Subcutaneous adipose tissue (tissue), 4 donors: Measurements from ENCODE around the gene RAD51B. TPM values are rescaled to one million over a fixed set of nuclear protein-coding genes. Genes with fewer than 3 reads are reported as not detected.

Experiments
- total RNA-seq, 4 donors: library from RNA; depleted of rRNA; stranded (reverse); fragments of >200 nt; gene quantifications; one replicate each; pipeline ENCODE4 v1.1.0, GENCODE V29; 2016
- TF ChIP-seq, protein P1 (sequence below): fragments of 450-650 bp; IDR thresholded peaks from one replicate; pipeline ENCODE4 v1.5.1; 2016; ENCODE audit warnings: low read depth, mild to moderate bottlenecking, control low read depth, antibody characterized with exemption, moderate library complexity

The RAD51B gene
- total RNA-seq, 4 donors from 2014 or later: 9.7 to 24.1 (median 16.7) TPM

DNA sequence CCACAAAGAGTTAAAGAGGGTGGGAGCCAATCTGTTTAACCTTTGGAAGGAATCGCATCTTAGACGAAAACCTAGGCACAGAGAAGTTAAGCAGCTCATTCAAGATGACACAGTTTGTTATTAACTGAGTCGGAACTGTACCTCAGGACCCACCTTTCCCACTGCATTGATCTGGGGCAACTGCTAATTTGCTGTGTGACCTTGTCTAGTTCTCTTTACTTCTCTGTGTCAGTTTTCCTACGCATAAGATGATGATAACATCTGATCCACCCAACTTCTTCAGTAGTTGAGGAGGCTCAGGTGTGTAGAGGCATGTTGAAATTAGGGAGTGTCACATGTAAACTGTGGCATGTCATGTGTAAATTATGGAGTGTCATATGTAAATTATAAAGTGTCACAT is 787.1 kb downstream of the RAD51B start:
- TF ChIP-seq, protein P1, sequence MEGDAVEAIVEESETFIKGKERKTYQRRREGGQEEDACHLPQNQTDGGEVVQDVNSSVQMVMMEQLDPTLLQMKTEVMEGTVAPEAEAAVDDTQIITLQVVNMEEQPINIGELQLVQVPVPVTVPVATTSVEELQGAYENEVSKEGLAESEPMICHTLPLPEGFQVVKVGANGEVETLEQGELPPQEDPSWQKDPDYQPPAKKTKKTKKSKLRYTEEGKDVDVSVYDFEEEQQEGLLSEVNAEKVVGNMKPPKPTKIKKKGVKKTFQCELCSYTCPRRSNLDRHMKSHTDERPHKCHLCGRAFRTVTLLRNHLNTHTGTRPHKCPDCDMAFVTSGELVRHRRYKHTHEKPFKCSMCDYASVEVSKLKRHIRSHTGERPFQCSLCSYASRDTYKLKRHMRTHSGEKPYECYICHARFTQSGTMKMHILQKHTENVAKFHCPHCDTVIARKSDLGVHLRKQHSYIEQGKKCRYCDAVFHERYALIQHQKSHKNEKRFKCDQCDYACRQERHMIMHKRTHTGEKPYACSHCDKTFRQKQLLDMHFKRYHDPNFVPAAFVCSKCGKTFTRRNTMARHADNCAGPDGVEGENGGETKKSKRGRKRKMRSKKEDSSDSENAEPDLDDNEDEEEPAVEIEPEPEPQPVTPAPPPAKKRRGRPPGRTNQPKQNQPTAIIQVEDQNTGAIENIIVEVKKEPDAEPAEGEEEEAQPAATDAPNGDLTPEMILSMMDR: no peak

DNA sequence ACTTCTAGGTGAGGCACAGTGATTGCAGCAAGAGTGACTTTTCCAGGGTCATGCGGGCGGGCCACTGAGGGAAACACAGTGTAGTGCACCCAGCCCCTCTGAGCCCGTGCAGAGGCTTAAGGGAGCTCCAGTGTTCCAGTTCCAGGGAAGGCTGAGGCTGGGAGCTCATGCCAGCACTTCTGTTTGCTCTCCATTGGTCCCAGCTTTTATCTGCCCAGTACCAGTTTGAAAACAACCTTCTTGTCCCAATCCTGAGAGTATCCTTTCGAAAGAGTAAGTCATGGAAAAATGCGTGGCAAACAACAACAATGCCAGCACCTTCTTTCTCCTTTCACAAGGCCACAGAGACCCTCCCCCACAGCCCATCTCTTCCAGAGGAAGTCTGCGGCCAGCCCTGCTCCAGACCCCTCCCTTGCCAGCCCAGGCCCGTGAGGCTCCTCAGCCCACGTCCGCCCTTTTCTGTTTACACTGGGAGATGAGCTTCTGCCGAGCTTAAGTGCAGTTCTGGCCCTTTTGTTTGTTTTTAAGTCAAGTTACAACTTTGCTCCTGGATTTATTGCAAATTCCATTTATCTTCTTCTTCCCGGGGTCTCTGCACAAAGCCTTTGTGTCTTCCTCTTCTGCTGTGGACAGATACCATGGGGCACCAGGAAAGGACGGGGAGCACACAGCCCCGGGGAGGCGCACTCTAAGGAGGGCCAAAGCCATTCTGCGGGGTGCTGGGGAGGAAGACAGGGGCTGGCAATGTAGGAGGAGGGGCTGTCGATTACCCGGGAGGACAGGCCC is 787.7 kb downstream of the RAD51B start:
- TF ChIP-seq, protein P1: no peak

DNA sequence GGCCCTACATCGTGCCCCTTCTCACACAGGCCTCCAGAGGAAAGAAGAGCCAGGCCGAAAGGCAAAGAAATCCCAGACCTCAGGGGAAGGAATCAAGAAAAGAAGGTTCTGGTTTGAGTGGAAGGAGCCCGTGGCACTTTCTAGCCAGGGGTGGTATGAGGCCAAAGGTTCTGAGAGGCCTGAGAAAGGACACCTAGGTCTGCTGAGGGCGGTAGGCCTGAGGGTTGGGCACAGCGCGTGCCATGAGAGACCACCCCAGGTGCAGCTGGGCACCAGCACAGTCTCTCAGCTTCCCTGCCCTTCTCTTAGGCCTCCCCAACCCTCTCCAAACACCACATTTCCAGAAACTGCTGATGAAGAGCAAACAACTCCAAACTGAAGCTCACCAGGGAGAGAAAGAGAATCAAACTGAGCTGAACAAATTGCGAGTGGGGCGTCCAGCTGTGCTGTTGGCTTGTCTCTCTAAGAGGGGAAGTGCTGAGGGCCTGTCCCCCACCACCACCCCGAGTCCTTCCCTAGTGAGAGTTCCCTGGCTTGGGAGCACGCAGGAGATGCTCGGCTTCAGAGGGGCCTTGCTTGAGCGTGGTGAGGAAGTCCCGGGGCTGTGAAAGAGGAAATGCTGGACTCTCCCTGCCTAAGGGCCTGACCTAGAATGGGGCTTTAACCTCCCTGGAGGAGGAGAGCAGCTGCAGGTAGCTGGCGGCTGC is 788.4 kb downstream of the RAD51B start:
- TF ChIP-seq, protein P1: no peak

DNA sequence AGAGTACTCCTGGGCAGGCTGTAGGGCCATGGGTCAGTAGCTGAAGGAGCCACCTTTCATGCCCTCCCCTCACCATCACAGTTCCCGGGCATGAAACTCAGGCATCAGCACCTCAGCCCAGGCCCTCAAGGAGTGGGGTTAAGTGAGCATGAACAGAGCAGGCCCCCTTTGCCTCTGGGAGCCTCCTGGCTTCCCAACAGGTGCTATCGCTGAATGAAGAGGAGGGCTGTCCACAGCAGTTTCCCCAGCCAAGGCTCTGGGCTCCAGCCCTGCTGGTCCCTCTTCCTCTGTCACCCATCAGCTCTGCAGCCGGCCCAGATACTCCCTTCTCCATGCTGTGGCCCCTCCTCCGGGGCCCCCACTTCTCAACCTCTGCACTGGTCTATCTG is 789.0 kb downstream of the RAD51B start:
- TF ChIP-seq, protein P1: no peak

DNA sequence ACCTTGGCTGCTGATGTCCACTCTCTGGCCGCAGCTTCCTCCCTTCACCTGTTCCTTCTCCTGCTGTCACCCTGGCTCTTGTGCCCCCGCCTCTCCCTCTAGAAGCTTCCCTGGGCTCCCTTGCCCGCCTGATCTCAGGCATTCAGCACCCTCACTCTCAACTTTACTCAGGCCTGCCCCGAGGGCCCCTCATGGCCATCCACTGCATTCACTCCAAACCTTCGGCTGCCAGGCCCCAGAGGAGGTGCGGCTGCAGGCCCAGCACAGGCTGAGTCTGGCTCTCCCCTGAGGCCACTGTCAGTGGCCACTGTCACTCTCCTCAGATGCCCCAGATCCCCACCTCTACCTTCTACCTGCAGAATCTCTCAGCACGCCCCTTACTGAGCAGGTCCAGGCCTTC is 789.4 kb downstream of the RAD51B start:
- TF ChIP-seq, protein P1: no peak

DNA sequence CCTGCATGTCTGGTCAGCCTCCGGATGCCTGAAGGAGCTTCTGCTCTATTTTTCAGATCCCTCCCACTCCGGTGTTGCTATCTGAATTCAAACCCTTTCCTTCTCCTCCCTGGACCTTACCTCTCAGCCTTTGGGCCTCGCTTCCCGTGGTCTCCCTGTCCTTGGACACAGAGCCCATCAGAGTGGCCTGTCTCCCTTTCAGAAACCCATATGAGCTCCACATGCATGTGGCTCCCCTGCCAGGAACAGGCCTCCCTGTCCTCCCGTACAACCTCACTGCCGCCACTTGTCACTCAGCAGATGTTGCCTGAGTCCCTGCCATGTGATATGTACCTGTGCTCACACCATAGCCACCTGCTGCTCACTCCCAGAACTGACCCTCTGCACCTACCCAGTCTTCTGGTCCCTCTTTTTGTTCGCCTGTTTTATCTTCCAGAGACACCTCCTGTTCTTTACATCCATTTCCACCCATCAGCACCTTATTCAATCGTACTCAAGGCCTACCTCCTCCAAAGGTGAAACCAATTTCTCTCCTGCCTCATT is 790.7 kb downstream of the RAD51B start:
- TF ChIP-seq, protein P1: no peak

DNA sequence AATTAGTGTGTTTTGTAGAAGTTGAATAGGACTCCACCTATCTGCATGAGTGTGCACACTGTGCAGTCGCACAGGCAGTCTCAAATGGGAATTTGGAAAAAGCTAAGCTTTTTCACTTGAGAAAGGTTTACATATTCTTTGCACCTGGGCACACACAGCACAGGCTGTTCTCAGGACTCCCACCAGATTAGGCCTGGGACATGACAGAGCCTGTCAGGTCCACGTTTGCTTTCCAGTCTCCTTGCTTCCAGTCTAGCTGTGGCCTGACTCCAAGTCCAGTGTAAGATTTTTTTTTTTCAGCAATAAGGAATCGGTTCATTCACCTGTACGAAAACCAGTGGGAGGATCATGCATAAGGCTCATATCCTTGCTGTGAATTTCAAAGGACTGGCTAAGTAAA is 792.0 kb downstream of the RAD51B start:
- TF ChIP-seq, protein P1: no peak
